Neural progenitor cell (in vitro differentiated cells): ENCODE data around the gene PRDM12. TPM values are rescaled to one million over a fixed set of nuclear protein-coding genes. Genes with fewer than 3 reads are reported as not detected.

ENCODE experiments used
- DNase-seq: peaks from one replicate; pipeline ENCODE4 v3.0.0-alpha.2; 2016; ENCODE audit warnings: low spot score
- H2AFZ ChIP-seq: fragments of 200-600 bp; sonication (generic); replicated peaks from 2 replicates; pipeline ENCODE4 v1.6.1; 2016; ENCODE audit warnings: antibody characterized with exemption
- H3F3A ChIP-seq: fragments of 200-600 bp; sonication (generic); 2 replicates; pipeline ENCODE4 v1.6.1; 2016; ENCODE audit warnings: antibody characterized with exemption, low read depth
- H3K27ac ChIP-seq: fragments of 200-600 bp; sonication (generic); 2 replicates; pipeline ENCODE4 v1.5.1; 2016; ENCODE audit warnings: mild to moderate bottlenecking
- H3K27me3 ChIP-seq: fragments of 200-600 bp; sonication (generic); 2 replicates; pipeline ENCODE4 v1.6.1; 2016; ENCODE audit warnings: mild to moderate bottlenecking, moderate library complexity
- H3K36me3 ChIP-seq: fragments of 200-600 bp; sonication (generic); 2 replicates; pipeline ENCODE4 v1.5.1; 2016
- H3K4me1 ChIP-seq: fragments of 200-600 bp; sonication (generic); 2 replicates; pipeline ENCODE4 v1.6.1; 2016; ENCODE audit warnings: mixed run types
- H3K4me2 ChIP-seq: fragments of 200-600 bp; sonication (generic); 2 replicates; pipeline ENCODE4 v1.6.1; 2016
- H3K4me3 ChIP-seq: fragments of 200-600 bp; sonication (generic); 2 replicates; pipeline ENCODE4 v1.5.1; 2016
- H3K79me2 ChIP-seq: fragments of 200-600 bp; sonication (generic); 2 replicates; pipeline ENCODE4 v1.6.1; 2016; ENCODE audit warnings: low read depth
- H3K9ac ChIP-seq: fragments of 200-600 bp; sonication (generic); 2 replicates; pipeline ENCODE4 v1.6.1; 2016
- H3K9me3 ChIP-seq: fragments of 200-600 bp; sonication (generic); 2 replicates; pipeline ENCODE4 v1.5.1; 2016; ENCODE audit warnings: low read depth
- H4K20me1 ChIP-seq: fragments of 200-600 bp; sonication (generic); 2 replicates; pipeline ENCODE4 v1.6.1; 2016; ENCODE audit warnings: low read depth
- H3K27ac Mint-ChIP-seq: 3 replicates; pipeline ENCODE4 v1.8.0; 2021; ENCODE audit warnings: mixed read lengths
- H3K27me3 Mint-ChIP-seq: 2 replicates; pipeline ENCODE4 v1.8.0; 2022; ENCODE audit warnings: low read depth, mild to moderate bottlenecking, inconsistent platforms, moderate library complexity, mixed read lengths; ENCODE audit not compliant: insufficient read depth
- H3K36me3 Mint-ChIP-seq: 3 replicates; pipeline ENCODE4 v1.8.0; 2021; ENCODE audit warnings: mixed read lengths
- H3K4me1 Mint-ChIP-seq: 3 replicates; pipeline ENCODE4 v1.8.0; 2021; ENCODE audit warnings: mixed read lengths
- H3K4me3 Mint-ChIP-seq: 3 replicates; pipeline ENCODE4 v1.8.0; 2021; ENCODE audit warnings: mild to moderate bottlenecking, moderate library complexity, mixed read lengths
- H3K9me3 Mint-ChIP-seq: 3 replicates; pipeline ENCODE4 v1.8.0; 2020; ENCODE audit warnings: mixed read lengths
- CTCF ChIP-seq: fragments of 200-600 bp; sonication (generic); IDR thresholded peaks from 2 replicates; pipeline ENCODE4 v1.5.1; 2017; ENCODE audit warnings: antibody characterized with exemption, mild to moderate bottlenecking
- EZH2 ChIP-seq: fragments of 200-600 bp; sonication (generic); IDR thresholded peaks from 2 replicates; pipeline ENCODE4 v1.6.1; 2017; ENCODE audit warnings: antibody characterized with exemption, mild to moderate bottlenecking, moderate library complexity
- EZH2phosphoT487 ChIP-seq: fragments of 200-600 bp; sonication (generic); IDR thresholded peaks from 2 replicates; pipeline ENCODE4 v1.6.1; 2017; ENCODE audit warnings: antibody characterized with exemption
- total RNA-seq: library from RNA; depleted of rRNA; stranded (reverse); fragments of >200 nt; gene quantifications from 2 replicates; pipeline ENCODE4 v1.2.3, GENCODE V29; 2015; ENCODE audit warnings: low replicate concordance

Gene PRDM12
- total RNA-seq, 1 donor from 2014 or later = not detected

DNA sequence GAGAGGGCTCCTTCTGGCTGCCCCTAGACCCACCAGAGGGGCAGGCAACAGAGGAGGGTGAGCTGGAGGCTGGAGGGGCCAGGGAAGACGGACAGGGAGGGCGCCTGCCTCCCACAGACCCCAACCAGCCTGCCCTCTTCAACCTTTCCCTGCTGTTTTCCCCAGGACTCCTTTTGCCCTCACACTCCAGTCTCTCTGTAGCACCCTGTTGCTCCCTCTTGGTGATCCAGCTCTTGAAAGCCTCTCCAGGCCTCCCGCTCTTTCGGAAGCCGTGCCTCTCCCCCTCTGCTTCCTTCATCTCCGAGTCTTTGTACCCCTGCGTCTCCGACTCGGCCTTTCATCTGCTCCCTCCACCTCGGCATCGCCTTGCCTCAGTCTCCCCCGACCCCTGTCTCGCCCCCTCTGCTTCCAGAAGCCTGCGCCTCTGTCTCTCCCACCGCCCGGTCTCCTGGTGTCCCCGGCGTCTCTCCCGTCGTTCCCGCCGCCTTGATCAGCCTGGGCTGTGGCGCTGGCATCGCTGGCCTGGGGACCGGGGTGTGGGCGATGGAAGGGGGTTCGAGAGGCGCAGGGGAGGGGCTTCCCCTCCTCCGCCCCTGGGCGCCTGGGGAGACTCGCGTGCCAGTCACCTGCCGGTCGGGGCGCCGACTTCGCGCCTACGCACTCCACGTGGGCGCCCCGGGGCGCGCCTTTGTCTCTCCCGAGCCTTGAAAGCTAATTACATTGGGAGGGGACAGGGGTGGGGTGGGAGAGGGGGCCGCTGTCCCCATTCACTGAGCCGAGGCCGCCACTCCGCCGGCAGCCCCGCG, 5.3 kb upstream of the PRDM12 start:
- Mint-ChIP-seq H3K4me1 (peaks cover 20% of the 10 kb centered on the region), H3K27me3 (peaks cover 72% of the 10 kb centered on the region), H3K36me3 (peaks cover 2% of the 10 kb centered on the region), H3K27ac (no peak overlapping the region), H3K9me3 (peaks cover 5% of the 10 kb centered on the region), H3K4me3 (peak overlapping the region; percentile 74)
- H3K36me3 ChIP-seq = no peaks in the 10 kb centered on the region
- no peak overlapping the region for H2AFZ ChIP-seq
- no peaks in the 10 kb centered on the region for H3K79me2 ChIP-seq
- H4K20me1 ChIP-seq = peaks cover 38% of the 10 kb centered on the region
- H3K9ac ChIP-seq = no peak overlapping the region
- H3K9me3 ChIP-seq = no peaks in the 10 kb centered on the region
- H3F3A ChIP-seq = peaks cover 19% of the 10 kb centered on the region
- H3K27me3 ChIP-seq = peaks cover 100% of the 10 kb centered on the region
- H3K4me1 ChIP-seq = peaks cover 33% of the 10 kb centered on the region
- no peak overlapping the region for H3K27ac ChIP-seq
- peak overlapping the region; percentile 86 for H3K4me2 ChIP-seq
- TF ChIP-seq CTCF (no peak), EZH2 (peak; percentile 83), EZH2phosphoT487 (peak; percentile 86)
- H3K4me3 ChIP-seq = peak overlapping the region; percentile 52
- peak; percentile 21 for DNase-seq

- Histone ChIP-seq H2AFZ (no peak overlapping the region), H3K27me3 (peaks cover 100% of the 10 kb centered on the region), H4K20me1 (peaks cover 44% of the 10 kb centered on the region), H3K27ac (no peak overlapping the region), H3K79me2 (no peaks in the 10 kb centered on the region), H3F3A (peaks cover 25% of the 10 kb centered on the region), H3K9ac (no peak overlapping the region), H3K9me3 (no peaks in the 10 kb centered on the region), H3K4me2 (peak overlapping the region; percentile 86), H3K4me3 (peak overlapping the region; percentile 52), H3K4me1 (peaks cover 39% of the 10 kb centered on the region), H3K36me3 (no peaks in the 10 kb centered on the region)
- TF ChIP-seq EZH2 = peak; percentile 89
- peak; percentile 97 for TF ChIP-seq EZH2phosphoT487
- TF ChIP-seq CTCF = no peak
- DNase-seq = peak; percentile 65
- peaks cover 2% of the 10 kb centered on the region for H3K36me3 Mint-ChIP-seq
- no peak overlapping the region for H3K27ac Mint-ChIP-seq
- H3K27me3 Mint-ChIP-seq = peaks cover 74% of the 10 kb centered on the region
- H3K9me3 Mint-ChIP-seq = peaks cover 5% of the 10 kb centered on the region
- peak overlapping the region; percentile 41 for H3K4me3 Mint-ChIP-seq
- H3K4me1 Mint-ChIP-seq = peaks cover 20% of the 10 kb centered on the region
Measured at GRCh38 chr9:130659699-130660248, 4.6 kb upstream of the PRDM12 start.

- Histone ChIP-seq H3K9ac (no peak overlapping the region), H3K79me2 (no peaks in the 10 kb centered on the region), H3K4me2 (peak overlapping the region; percentile 86), H3K4me3 (peak overlapping the region; percentile 52), H3K27me3 (peaks cover 100% of the 10 kb centered on the region), H3K36me3 (no peaks in the 10 kb centered on the region), H4K20me1 (peaks cover 49% of the 10 kb centered on the region), H3K4me1 (peaks cover 43% of the 10 kb centered on the region), H3K9me3 (no peaks in the 10 kb centered on the region), H2AFZ (peak overlapping the region; percentile 73), H3K27ac (no peak overlapping the region), H3F3A (peaks cover 31% of the 10 kb centered on the region)
- Mint-ChIP-seq H3K27me3 (peaks cover 74% of the 10 kb centered on the region), H3K4me1 (peaks cover 24% of the 10 kb centered on the region), H3K36me3 (peaks cover 2% of the 10 kb centered on the region), H3K9me3 (peaks cover 5% of the 10 kb centered on the region), H3K27ac (no peak overlapping the region), H3K4me3 (peak overlapping the region; percentile 78)
- DNase-seq = no peak
- TF ChIP-seq EZH2phosphoT487 (peak; percentile 68), CTCF (no peak)
Measured at GRCh38 chr9:130660326-130660682, 4.1 kb upstream of the PRDM12 start.
